ENCODE data around the gene MYG1. TPM values are rescaled to one million over a fixed set of nuclear protein-coding genes. Genes with fewer than 3 reads are reported as not detected.
A peak's percentile ranks its signal among the peaks of the same experiment; 100 is the strongest.

Gene MYG1
- polyA plus RNA-seq, 1 of the 3 experiments (the other 2 are of a cell fraction), result 101 TPM

- Histone ChIP-seq H3K79me2 (ENCODE audit: insufficient read depth) (no peaks in the 10 kb centered on the region), H3K4me3 (ENCODE audit: low read depth in 2 of 2, low read length in 1 of 2) (no peak overlapping the region), H2AFZ (ENCODE audit: low read depth) (no peak overlapping the region), H3F3A (replicated peaks; ENCODE audit: insufficient read depth) (peaks cover 14% of the 10 kb centered on the region), H3K27me3 (ENCODE audit: insufficient read depth) (no peaks in the 10 kb centered on the region), H3K36me3 (replicated peaks in 1 of 2; ENCODE audit: control insufficient read depth in 1 of 2, insufficient read depth in 2 of 2, low read length in 1 of 2) (no peaks in the 10 kb centered on the region), H3K9ac (no peak overlapping the region), H3K9me3 (no peaks in the 10 kb centered on the region), H3K9me2 (no peaks in the 10 kb centered on the region), H4K20me1 (ENCODE audit: insufficient read depth) (no peaks in the 10 kb centered on the region), H3K4me1 (ENCODE audit: control insufficient read depth in 1 of 2, insufficient read depth in 2 of 2, low read depth in 1 of 2, low read length in 1 of 2) (peaks cover 0 to 14% of the 10 kb centered on the region in 2 experiments; a peak in 2 of 4 replicates), H3K27ac (ENCODE audit: low read depth in 2 of 2, low read length in 1 of 2) (no peak overlapping the region), H3K4me2 (no peak overlapping the region)
- POLR2A ChIA-PET, result interaction anchor here (1.7 to 3.3 kb wide), 2 partner anchors 25 to 32 kb away, joined by 6 to 19 read pairs; partner anchors contain the start of gene AAAS
- DNase-seq, result peak; percentile 2
- CTCF ChIA-PET, result interaction anchor here (1.2 to 8.5 kb wide), 5 partner anchors 20 to 76 kb away, joined by 6 to 294 read pairs (median 35); partner anchors contain the start of genes AAAS and AMHR2
- 69% methylated on average over 1 of the region's 1 CpG for WGBS (ENCODE audit: low lambda C conversion rate)
- no peak for TF ChIP-seq USF2 (IDR thresholded peaks at IDR 0.05; ENCODE audit: borderline replicate concordance, low read depth, low read length)
- no peak for TF ChIP-seq NFIC (IDR thresholded peaks at IDR 0.05; ENCODE audit: borderline replicate concordance)
- TF ChIP-seq FOXJ3 (CRISPR knock-in tag; IDR thresholded peaks at IDR 0.05), result no peak
- no peak for TF ChIP-seq GATA2 (CRISPR knock-in tag; IDR thresholded peaks at IDR 0.05)
- no peak for TF ChIP-seq EZH2phosphoT487 (IDR thresholded peaks at IDR 0.05; ENCODE audit: borderline replicate concordance, low read depth)
- no peak for TF ChIP-seq SIN3A (IDR thresholded peaks at IDR 0.05; ENCODE audit: borderline replicate concordance, low read depth, low read length)
- no peak for TF ChIP-seq USF1 (IDR thresholded peaks at IDR 0.05; ENCODE audit: borderline replicate concordance, low read depth)
- no peak for TF ChIP-seq CTCF (IDR thresholded peaks at IDR 0.05)
- no peak for TF ChIP-seq ZBTB33 (IDR thresholded peaks at IDR 0.05; ENCODE audit: borderline replicate concordance, low read depth)
- TF ChIP-seq NRF1 (IDR thresholded peaks at IDR 0.05; ENCODE audit: low read depth, low read length), result no peak
- no peak for TF ChIP-seq TCF12 (IDR thresholded peaks at IDR 0.05)
- TF ChIP-seq REST (IDR thresholded peaks at IDR 0.05; ENCODE audit: low read depth, low read length), result no peak
- no peak for TF ChIP-seq ELF1 (IDR thresholded peaks at IDR 0.05)
- TF ChIP-seq RCOR1 (IDR thresholded peaks at IDR 0.05; ENCODE audit: low read length), result no peak
- TF ChIP-seq MXI1 (IDR thresholded peaks at IDR 0.05; ENCODE audit: low read depth, low read length), result no peak
- no peak for TF ChIP-seq MEF2A (IDR thresholded peaks at IDR 0.05; ENCODE audit: borderline replicate concordance, low read depth)
Observed at GRCh38 chr12:53346491-53346890, 47.0 kb downstream of the MYG1 start.
